Breast epithelium (tissue), 3 donors: ENCODE data around the gene HIPK4.

Source experiments
- POLR2A ChIP-seq: fragments of 450-650 bp; IDR thresholded peaks from one replicate; pipeline ENCODE4 v1.6.1; 2016; ENCODE audit warnings: antibody characterized with exemption, mild to moderate bottlenecking, moderate library complexity
- TF ChIP-seq, protein P1 (sequence below), 3 donors: fragments of 450-650 bp; IDR thresholded peaks; one replicate each; pipeline ENCODE4 v1.5.1; 2016 to 2017; ENCODE audit warnings: antibody characterized with exemption in 3 of 3, mild to moderate bottlenecking in 3 of 3, moderate library complexity in 3 of 3

DNA sequence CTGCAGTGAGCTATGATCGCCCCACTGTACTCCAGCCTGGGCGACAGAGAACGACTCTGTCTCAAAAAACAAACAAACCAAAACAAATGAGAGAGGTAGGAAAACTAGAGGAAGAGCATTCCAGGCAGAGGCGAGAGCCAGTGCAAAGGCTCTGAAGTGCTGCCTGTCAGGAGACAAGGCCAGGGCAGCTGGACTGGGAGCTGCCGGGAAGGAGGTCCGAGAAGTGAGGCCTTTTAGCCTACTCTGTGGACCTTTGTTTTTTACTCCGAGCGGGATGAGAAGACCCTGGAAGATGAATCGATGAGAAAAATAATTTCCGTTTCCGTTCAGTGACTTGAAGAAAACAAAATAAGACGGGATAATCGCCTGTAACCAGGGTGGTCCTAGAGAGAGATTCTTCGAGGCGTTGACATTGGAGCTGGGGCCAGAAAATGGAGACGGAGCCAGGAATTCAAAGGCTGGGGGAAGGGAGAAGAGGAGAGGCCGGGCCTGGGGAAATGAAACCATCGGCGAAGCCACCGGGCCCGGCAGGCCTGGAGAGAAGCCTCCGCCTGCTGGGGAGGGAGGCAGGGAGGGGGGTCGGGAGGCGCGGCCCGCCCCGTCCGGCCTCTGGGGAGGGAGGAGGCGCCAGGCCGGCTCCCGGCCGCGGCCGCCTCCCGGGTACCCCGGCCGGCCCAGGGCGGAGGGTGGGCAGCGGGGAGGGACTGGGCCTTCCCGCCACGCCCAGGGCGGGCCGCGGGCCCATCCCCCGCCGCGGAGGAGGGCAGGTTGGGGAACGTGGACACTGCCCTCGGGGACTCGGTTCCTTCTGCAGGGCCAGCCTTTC lies 43.6 kb upstream of the HIPK4 start:
- TF ChIP-seq, protein P1, sequence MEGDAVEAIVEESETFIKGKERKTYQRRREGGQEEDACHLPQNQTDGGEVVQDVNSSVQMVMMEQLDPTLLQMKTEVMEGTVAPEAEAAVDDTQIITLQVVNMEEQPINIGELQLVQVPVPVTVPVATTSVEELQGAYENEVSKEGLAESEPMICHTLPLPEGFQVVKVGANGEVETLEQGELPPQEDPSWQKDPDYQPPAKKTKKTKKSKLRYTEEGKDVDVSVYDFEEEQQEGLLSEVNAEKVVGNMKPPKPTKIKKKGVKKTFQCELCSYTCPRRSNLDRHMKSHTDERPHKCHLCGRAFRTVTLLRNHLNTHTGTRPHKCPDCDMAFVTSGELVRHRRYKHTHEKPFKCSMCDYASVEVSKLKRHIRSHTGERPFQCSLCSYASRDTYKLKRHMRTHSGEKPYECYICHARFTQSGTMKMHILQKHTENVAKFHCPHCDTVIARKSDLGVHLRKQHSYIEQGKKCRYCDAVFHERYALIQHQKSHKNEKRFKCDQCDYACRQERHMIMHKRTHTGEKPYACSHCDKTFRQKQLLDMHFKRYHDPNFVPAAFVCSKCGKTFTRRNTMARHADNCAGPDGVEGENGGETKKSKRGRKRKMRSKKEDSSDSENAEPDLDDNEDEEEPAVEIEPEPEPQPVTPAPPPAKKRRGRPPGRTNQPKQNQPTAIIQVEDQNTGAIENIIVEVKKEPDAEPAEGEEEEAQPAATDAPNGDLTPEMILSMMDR (IDR thresholded peaks at IDR 0.05) = peak in 2 of 3 donors; percentile 7 to 13
- TF ChIP-seq POLR2A = peak; percentile 53
